Measurements from ENCODE around the gene SLC40A1. TPM values are rescaled to one million over a fixed set of nuclear protein-coding genes. Genes with fewer than 3 reads are reported as not detected.
A peak's percentile ranks its signal among the peaks of the same experiment; 100 is the strongest.

Gene SLC40A1, protein sequence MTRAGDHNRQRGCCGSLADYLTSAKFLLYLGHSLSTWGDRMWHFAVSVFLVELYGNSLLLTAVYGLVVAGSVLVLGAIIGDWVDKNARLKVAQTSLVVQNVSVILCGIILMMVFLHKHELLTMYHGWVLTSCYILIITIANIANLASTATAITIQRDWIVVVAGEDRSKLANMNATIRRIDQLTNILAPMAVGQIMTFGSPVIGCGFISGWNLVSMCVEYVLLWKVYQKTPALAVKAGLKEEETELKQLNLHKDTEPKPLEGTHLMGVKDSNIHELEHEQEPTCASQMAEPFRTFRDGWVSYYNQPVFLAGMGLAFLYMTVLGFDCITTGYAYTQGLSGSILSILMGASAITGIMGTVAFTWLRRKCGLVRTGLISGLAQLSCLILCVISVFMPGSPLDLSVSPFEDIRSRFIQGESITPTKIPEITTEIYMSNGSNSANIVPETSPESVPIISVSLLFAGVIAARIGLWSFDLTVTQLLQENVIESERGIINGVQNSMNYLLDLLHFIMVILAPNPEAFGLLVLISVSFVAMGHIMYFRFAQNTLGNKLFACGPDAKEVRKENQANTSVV
- total RNA-seq (2022) = 78.1 and 109 TPM in 2 replicates
- percentile 93 among the genes with signal in this experiment for Bru-seq, nascent RNA
- percentile 98 among the genes with signal in this experiment for BruChase-seq, experiment 1, labeled RNA remaining after a 2-hour chase
- BruChase-seq, experiment 2, labeled RNA remaining after a 6-hour chase = percentile 97 among the genes with signal in this experiment
- long read RNA-seq, transcript SLC40A1-201 (8 exons, 3,442 nt) = major isoform, 624 of 781 reads
- long read RNA-seq, partial matches to known transcripts = 20 of 781 reads
- long read RNA-seq, other reads (novel, unspliced or antisense) = 135 of 781 reads

DNA sequence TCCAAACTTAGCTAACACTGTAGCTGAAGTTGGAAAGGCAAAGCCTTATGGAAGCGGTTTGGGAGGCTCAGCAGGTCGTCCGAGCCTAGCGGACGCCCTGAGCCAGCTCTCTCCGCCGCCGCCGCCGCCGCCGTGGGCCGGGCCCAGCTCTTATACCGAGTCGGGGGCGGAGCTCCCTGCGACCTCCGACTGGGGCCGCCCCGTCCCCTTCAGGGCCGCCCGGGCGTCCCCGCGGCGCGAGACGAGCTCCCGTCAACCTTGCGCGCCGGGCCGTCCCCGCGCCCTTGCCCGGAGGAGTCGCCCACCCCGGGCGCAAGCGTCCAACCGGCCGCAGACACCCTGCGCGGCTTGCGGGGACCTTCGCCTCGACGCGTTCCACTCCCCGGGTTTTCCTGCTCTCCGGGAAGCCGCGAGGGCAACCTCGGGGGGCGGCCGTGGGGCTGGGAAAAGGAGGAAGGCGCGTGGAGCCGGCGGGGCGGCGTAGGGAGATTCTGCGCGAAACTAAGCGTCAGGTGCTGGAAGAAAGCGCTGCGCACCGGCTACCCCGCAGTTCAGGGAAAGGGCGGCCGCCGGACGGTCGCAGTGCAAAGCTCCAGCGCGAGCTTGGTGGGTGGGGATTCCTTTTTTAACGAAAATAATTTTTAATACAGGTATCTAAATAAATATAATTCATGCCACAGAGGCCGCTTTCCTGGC lies at the start of gene SLC40A1:
Gene SLC40A1 (minus strand): TSS at position 129 of the 696 bp plus-strand sequence. CDS start 326 bp downstream, outside the sequence.
- H3K27me3 Mint-ChIP-seq (ENCODE audit: insufficient read depth, unreplicated experiment) = no peaks in the 10 kb centered on the region
- no peaks in the 10 kb centered on the region for H3K9me3 ChIP-seq
- peak within 1 kb of the TSS; percentile 99 for H3K4me3 Mint-ChIP-seq (ENCODE audit: unreplicated experiment)
- H3K4me1 ChIP-seq = peaks cover 51% of the 10 kb centered on the region
- peak; percentile 89 to 96 for DNase-seq
- no peaks in the 10 kb centered on the region for H3K9me3 Mint-ChIP-seq (ENCODE audit: unreplicated experiment)
- peak within 1 kb of the TSS; percentile 88 for H3K27ac Mint-ChIP-seq (ENCODE audit: unreplicated experiment)
- TF ChIP-seq, protein P1, sequence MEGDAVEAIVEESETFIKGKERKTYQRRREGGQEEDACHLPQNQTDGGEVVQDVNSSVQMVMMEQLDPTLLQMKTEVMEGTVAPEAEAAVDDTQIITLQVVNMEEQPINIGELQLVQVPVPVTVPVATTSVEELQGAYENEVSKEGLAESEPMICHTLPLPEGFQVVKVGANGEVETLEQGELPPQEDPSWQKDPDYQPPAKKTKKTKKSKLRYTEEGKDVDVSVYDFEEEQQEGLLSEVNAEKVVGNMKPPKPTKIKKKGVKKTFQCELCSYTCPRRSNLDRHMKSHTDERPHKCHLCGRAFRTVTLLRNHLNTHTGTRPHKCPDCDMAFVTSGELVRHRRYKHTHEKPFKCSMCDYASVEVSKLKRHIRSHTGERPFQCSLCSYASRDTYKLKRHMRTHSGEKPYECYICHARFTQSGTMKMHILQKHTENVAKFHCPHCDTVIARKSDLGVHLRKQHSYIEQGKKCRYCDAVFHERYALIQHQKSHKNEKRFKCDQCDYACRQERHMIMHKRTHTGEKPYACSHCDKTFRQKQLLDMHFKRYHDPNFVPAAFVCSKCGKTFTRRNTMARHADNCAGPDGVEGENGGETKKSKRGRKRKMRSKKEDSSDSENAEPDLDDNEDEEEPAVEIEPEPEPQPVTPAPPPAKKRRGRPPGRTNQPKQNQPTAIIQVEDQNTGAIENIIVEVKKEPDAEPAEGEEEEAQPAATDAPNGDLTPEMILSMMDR (IDR thresholded peaks at IDR 0.05; ENCODE audit: insufficient read depth in 1 of 2, low read depth in 1 of 2, low read length in 1 of 2, severe bottlenecking in 1 of 2, unreplicated experiment in 1 of 2) = no peak
- intact Hi-C loops (cut with micrococcal nuclease; ENCODE audit: unreplicated experiment) = loop anchor here (1.0 to 10.0 kb wide), 9 partner anchors 18 to 184 kb away; partner anchors contain the start of genes ASNSD1 and OSGEPL1
- ChIA-PET CTCF (interaction anchor here (0.6 to 2.3 kb wide), 11 partner anchors 18 to 409 kb away, joined by 3 to 15 read pairs (median 4); no protein-coding TSS in a partner anchor), POLR2A (interaction anchor here (0.6 to 3.5 kb wide), 24 partner anchors 12 to 202 kb away, joined by 3 to 24 read pairs (median 4); partner anchors contain the start of genes ANKAR, OSGEPL1 and WDR75)
- no peaks in the 10 kb centered on the region for H3K36me3 ChIP-seq (ENCODE audit: control insufficient read depth, insufficient read depth, low read length)
- H3K4me1 Mint-ChIP-seq (ENCODE audit: low read depth, unreplicated experiment) = peaks cover 48% of the 10 kb centered on the region
- BruUV-seq (replicated peaks) = TSS peak; percentile 78
- peaks cover 27% of the 10 kb centered on the region for H3K36me3 Mint-ChIP-seq (ENCODE audit: insufficient read depth, unreplicated experiment)
- H3K27me3 ChIP-seq (replicated peaks; ENCODE audit: control insufficient read depth, insufficient read depth, low read length) = no peaks in the 10 kb centered on the region
- H3K4me3 ChIP-seq (ENCODE audit: low read depth, low read length) = peak within 1 kb of the TSS; percentile 66

DNA sequence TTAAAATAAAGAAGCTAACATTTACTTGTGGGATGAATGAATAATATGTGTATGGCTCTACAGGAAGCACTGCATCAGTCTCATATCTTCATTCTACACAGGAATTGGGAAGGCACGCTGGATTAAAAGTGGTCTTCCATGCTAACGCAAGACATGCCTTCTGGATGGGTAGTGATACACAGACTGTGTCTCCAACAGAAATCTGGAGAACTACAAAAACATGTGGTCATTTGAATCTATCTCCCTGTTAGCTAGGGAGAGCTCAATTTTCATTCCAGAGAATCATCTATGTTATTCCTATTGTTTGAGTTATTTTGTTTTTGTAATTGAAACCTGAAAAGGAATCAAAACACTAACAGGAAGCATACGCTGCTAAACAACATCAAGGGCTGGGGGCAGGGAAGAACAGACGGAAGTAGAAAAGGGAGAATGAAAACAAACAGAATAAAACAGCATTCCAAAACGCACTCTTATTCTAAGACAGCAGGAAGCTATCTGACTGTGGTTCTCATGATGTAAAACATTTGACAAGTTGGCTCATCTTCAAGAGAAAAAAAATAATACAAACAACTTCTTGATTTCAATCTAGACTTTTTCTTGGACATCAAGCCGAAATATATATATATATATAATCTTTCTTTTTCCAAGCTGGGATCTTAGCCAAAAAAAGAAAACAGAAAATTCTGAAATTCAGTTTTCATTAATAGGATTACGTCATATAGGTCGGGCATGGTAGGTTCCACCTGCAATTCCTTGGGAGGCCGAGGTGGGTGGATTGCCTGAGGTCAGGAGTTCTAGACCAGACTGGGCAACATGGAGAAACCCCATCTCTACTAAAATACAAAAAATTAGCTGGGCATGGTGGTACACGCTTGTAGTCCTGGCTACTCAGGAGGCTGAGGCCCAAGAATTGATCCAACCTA lies 49.2 kb upstream of the SLC40A1 start:
- Mint-ChIP-seq H3K27me3 (ENCODE audit: insufficient read depth, unreplicated experiment) (no peaks in the 10 kb centered on the region), H3K4me3 (ENCODE audit: unreplicated experiment) (no peak overlapping the region), H3K36me3 (ENCODE audit: insufficient read depth, unreplicated experiment) (no peaks in the 10 kb centered on the region), H3K9me3 (ENCODE audit: unreplicated experiment) (no peaks in the 10 kb centered on the region), H3K27ac (ENCODE audit: unreplicated experiment) (no peak overlapping the region), H3K4me1 (ENCODE audit: low read depth, unreplicated experiment) (peaks cover 11% of the 10 kb centered on the region)
- peaks cover 16% of the 10 kb centered on the region for H3K4me1 ChIP-seq
- DNase-seq = no peak
- no peaks in the 10 kb centered on the region for H3K9me3 ChIP-seq
- H3K36me3 ChIP-seq (ENCODE audit: control insufficient read depth, insufficient read depth, low read length) = no peaks in the 10 kb centered on the region
- H3K4me3 ChIP-seq (ENCODE audit: low read depth, low read length) = no peak overlapping the region
- TF ChIP-seq, protein P1 (IDR thresholded peaks at IDR 0.05; ENCODE audit: insufficient read depth in 1 of 2, low read depth in 1 of 2, low read length in 1 of 2, severe bottlenecking in 1 of 2, unreplicated experiment in 1 of 2) = no peak
- CTCF ChIA-PET = interaction anchor here (0.7 to 1.4 kb wide), 4 partner anchors 38 to 75 kb away, joined by 3 to 10 read pairs (median 4); partner anchors contain the start of gene SLC40A1
- intact Hi-C loops (cut with micrococcal nuclease; ENCODE audit: unreplicated experiment) = loop anchor here (1.0 to 2.0 kb wide), 4 partner anchors 49 to 163 kb away; partner anchors contain the start of gene SLC40A1
- POLR2A ChIA-PET = interaction anchor here (1.2 kb wide), 1 partner anchor 49 kb away, joined by 5 read pairs; the partner anchor contains the start of gene SLC40A1
- no TSS peak for BruUV-seq (replicated peaks)
- no peaks in the 10 kb centered on the region for H3K27me3 ChIP-seq (replicated peaks; ENCODE audit: control insufficient read depth, insufficient read depth, low read length)

Data from Caco-2 (cell line).